GM19193 (cell line): ENCODE results near the gene KCNK4.
A peak's percentile ranks its signal among the peaks of the same experiment; 100 is the strongest.

Experiments used
- POLR2A ChIP-seq: IDR thresholded peaks from 4 replicates; pipeline ENCODE4 v1.6.1; 2011; ENCODE audit not compliant: insufficient read depth, insufficient read length; ENCODE audit errors: extremely low read depth

The KCNK4 gene

DNA sequence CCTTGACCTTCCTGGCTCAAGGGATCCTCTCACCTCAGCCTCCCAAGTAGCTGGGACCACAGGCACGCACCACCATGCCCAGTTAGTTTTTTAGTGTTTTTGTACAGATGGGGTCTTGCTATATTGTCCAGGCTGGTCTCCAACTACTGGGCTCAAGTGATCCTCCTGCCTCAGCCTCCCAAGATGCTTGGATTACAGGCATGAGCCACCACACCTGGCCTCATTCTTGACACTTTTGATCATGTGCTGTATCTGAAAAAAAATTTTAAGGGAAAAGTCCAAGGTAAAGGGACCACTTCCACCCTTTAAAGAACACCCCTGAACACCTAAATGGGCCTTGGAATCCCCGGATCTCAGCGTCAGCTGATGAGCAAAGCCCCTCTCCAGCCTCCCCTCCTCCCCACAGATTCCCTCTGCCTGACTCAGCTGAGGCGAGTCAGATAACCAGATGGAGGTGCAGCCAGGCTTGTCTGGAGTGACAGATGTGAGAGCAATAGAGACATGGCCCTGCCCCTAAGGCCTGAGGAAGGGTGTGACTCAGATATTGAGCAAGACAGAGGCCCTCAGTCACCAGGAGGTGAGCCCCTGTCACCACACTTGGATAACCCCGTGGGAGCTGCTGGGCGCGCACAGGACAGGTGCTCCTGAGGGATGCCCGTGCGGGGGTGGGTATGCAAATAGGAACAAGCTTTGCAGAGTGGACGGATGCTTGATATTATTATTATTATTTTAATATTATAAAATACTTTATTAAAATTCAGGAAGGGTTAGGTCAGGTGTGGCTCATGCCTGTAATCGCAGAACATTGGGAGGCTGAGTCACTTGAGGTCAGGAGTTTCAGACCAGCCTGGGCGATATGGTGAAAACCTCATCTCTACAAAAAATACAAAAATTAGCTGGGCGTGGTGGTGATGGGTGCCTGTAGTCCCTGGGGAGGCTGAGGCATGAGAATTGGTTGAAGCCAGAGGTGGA lies 43.9 kb downstream of the KCNK4 start:
- TF ChIP-seq POLR2A: no peak

DNA sequence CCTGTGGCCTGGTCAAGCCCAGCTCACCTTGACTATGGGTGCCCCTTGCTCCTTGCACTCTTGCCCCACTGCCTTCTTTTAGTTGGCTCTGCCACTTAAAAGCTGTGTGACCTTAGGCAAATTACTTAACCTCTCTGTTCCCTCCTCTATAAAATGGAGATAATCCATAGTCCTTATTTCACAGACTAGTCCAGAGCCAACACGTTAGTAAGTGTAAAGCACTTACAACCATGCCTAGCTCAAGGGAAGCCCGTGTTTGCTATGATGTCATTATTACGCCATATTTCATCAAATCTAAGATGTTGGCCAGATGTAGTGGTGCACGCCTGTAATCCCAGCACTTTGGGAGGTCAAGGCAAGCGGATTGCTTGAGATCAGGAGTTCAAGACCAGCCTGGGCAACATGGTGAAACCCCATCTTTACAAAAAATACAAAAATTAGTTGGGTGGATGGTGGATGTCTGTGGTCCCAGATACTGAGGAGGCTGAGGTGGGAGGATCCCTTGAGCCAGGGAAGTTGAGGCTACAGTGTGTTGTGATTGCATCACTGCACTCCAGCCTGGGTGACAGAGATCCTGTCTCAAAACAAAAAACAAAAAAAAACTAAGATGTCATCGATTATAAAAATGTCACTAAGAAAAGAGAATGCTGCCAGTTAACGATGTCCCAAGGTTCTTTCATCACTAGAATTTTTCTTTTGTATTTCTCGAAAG lies 46.6 kb downstream of the KCNK4 start:
- no peak for TF ChIP-seq POLR2A

DNA sequence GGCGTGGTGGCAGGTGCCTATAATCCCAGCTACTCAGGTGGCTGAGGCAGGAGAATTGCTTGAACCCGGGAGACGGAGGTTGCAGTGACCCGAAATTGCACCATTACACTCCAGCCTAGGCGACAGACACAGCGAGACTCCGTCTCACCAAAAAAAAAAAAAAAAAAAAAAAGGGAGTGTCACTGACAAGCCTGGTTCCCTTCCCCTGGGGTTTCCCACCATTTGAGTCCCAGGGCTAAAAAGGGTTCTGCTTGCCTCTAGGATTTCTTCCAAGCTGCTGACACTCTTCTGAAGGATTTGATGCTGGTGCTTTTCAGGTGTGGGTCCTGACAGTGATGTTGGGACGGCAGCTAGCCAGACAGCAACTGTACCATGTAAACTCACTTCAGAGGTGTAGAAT lies 47.6 kb downstream of the KCNK4 start:
- no peak for TF ChIP-seq POLR2A

DNA sequence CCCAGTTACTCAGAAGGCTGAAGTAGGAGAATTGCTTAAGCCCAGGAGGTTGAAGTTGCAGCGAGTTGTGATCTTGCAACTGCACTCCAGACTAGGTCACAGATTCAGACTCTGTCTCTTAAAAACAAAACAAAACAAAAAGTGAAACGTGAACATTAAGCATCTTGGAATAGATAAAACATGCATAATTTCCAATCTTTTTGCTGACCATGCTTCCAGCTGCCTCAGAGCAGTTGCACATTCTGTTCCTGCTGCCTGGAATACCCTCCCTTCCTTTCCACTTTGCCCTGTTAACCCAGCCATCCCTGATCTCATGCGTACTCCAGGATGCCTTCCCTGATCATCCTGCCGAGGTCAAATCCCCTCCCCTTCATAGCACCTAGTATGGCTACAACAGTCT lies 48.2 kb downstream of the KCNK4 start:
- TF ChIP-seq POLR2A: no peak

DNA sequence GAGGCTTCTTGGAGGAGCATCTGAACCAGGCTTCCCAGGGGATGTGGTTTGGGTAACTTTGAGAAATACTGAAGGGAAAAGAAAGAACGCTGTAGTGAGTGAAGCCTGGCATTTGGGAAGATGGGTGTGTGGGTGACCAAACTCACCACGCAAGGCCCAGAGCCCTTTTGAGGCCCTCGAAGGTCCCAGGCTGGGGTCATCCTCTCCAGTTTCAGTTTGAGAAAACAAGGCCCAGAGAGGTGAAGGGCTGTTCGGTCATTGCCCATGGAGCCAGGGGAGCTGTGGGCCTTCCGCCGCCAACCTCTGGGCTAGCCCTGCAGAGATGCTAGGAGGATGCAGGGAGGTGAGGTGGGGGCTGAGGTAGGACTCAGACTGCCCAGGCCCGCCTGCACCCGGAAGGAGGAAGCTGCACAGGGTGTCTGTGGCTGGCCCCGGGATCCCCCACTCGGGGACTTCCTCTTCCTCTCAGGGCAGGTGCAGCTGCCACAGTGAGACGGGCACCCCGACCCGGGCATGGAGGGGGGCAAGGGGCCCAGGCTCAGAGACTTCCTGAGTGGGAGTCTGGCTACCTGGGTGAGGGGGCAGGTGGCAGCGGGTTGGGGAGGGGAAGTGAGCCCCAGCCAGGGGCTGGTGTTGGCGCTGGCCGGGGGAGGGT lies 48.8 kb downstream of the KCNK4 start, which contains the start of gene CCDC88B:
CCDC88B (plus strand) TSS at position 451 of the 655 bp plus-strand sequence; CDS start at position 514, 63 bp downstream.
- TF ChIP-seq POLR2A: peak; percentile 69

DNA sequence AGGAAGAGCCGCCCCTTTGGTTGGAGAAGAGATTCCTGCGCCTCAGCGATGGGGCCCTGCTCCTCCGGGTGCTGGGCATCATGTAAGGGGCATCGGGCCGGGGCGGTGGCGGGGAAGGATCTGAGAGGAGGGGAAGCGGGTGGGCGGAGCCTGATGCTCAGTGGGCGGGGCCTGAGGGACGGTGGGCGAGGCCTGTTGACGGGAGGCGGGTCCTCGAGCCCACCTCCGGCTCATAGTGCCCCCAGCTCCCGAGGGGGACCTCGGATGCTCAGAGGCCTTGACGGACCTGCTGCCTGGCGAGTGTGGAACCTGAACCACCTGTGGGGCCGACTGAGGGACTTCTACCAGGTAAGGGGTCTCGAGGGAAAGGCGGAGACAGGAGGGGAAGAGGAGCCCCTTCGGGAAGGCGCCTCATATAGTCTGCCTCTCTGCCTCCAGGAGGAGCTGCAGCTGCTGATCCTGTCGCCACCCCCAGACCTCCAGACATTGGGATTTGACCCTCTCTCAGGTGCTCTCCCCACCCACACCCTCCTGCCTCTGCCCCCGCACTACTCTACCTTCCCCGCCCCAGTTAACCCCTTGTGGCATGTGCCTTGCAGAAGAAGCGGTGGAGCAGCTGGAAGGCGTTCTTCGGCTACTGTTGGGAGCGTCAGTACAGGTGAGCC lies 49.7 kb downstream of the KCNK4 start:
- peak; percentile 62 for TF ChIP-seq POLR2A

DNA sequence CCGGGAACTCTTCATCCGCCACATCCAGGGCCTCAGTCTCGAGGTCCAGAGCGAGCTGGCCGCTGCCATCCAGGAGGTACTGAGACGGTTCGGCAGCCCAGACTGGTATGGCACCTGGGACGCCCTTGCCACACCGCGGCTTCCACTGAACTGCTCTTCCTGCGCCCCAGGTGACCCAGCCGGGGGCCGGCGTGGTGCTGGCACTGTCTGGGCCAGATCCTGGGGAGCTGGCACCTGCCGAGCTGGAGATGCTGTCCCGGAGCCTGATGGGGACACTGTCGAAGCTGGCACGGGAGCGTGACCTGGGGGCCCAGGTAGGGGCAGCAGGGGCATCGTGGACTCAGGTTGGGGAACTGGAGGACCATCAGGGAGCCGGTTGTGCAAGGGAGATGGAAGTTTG lies 50.3 kb downstream of the KCNK4 start:
- no peak for TF ChIP-seq POLR2A

DNA sequence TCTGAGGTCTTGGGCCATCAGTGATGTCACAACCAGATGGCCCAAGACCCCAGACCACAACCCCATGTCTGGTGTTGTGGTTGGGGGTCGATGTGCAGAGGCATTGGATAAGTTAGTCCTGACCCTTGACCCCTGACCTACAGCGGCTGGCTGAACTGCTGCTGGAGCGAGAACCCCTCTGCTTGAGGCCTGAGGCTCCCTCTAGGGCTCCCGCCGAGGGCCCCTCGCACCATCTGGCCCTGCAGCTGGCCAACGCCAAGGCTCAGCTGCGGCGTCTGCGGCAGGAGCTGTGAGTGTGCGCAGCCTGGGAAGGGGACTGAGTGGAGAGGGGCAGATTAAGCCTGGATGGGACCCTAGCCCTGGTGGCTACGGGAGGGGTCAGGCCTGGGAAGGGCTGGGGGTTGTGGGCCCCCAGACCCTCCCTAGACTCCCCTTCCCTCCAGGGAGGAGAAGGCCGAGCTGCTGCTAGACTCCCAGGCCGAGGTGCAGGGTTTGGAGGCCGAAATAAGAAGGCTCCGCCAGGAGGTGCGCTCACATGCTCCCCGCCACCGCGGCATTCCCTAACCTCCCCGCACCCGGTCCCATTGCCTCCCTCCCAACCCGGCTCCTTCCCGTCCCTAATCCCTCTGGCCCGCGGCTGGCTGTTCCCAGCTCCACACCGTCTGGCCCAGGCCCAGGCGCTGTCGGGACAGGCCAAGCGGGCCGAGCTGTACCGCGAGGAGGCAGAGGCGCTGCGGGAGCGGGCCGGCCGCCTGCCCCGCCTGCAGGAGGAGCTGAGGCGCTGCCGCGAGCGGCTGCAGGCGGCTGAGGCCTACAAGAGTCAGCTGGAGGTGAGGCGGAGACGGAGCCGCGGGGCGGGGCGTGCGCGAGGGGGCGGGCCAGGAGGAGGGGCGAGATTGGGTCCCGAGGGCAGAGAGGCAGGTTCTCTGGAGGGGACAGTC lies 51.0 kb downstream of the KCNK4 start:
- no peak for TF ChIP-seq POLR2A

DNA sequence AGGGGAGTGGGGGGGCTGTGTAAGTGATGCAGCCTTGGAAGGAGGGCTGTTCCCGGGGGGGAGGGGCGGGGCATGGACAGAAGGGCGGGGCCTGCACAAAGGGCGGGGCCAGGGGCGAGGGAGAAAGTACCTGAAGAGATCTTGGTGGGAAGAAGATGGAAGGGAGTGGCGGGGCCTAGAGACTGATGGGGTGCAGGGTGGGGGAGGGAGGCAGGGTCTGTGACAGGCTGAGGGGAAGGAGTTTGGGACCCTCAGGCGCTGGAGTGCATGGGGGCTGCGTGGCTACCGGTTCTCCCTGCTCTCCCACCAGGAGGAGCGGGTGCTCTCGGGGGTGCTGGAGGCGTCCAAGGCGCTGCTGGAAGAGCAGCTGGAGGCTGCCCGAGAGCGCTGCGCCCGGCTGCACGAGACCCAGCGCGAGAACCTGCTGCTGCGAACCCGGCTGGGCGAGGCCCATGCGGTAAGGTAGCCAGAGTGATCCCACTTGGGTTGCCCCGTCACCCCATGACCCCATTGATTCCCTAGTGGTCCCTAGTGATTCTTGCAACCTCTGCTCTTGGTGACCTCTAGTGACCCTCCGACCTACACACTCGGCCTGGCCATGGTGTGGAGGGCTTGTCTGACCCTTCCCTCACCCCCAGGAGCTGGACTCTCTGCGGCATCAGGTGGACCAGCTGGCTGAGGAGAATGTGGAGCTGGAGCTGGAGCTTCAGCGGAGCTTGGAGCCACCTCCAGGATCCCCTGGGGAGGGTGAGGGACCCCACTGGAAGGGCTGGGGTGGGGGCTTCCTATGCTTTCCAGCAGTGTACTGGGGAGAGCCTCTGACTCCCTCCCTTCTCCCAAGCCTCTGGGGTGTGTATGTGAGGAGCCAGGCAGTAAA lies 52.0 kb downstream of the KCNK4 start:
- TF ChIP-seq POLR2A: no peak

DNA sequence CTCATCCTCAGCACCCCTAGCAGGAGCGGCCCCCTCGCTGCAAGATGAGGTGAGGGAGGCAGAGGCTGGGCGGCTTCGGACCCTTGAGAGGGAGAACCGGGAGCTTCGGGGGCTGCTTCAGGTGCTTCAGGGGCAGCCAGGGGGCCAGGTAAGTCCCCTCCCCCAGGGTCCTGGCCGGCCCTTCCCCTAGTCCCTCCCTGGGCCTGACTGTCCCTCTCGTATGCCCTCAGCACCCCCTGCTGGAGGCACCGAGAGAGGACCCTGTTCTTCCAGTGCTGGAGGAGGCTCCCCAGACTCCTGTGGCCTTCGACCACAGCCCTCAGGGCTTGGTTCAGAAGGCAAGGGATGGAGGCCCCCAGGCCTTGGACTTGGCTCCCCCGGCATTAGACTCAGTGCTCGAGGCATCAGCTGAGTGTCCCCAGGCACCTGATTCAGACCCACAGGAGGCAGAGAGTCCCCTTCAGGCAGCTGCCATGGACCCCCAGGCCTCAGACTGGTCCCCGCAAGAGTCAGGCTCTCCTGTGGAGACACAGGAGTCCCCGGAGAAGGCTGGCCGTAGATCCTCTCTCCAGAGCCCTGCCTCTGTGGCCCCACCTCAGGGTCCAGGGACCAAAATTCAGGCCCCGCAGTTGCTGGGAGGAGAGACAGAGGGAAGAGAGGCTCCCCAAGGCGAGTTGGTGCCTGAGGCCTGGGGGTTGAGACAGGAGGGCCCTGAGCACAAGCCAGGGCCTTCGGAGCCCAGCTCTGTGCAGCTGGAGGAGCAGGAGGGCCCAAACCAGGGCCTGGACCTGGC lies 52.9 kb downstream of the KCNK4 start:
- TF ChIP-seq POLR2A: no peak

DNA sequence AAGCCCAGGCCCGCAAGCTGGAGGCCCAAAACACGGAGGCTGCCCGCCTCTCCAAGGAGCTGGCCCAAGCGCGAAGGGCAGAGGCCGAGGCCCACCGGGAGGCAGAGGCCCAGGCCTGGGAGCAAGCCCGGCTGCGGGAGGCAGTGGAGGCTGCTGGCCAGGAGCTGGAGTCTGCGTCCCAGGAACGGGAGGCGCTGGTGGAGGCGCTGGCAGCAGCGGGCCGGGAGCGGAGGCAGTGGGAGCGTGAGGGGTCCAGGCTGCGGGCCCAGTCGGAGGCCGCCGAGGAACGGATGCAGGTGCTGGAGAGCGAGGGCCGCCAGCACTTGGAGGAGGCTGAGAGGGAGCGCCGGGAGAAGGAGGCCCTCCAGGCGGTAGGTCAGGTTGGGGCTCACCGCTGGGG lies 53.7 kb downstream of the KCNK4 start:
- no peak for TF ChIP-seq POLR2A
